ENCODE data around the gene RASSF3. TPM values are rescaled to one million over a fixed set of nuclear protein-coding genes. Genes with fewer than 3 reads are reported as not detected.

The RASSF3 gene
- total RNA-seq, 1 donor from 2014 or later = 37.1 TPM

GRCh38 chr12:64694130-64695040, 84.1 kb downstream of the RASSF3 start:
- H3K27me3 Mint-ChIP-seq (ENCODE audit: insufficient read depth) = no peaks in the 10 kb centered on the region
- no peak overlapping the region for H3K27ac Mint-ChIP-seq
- peaks cover 38% of the 10 kb centered on the region for H3K36me3 Mint-ChIP-seq (ENCODE audit: low read depth)
- intact Hi-C loops (cut with micrococcal nuclease) = no loop called here
- H3K4me3 Mint-ChIP-seq = no peak overlapping the region
- H3K4me1 Mint-ChIP-seq (ENCODE audit: low read depth) = peaks cover 58% of the 10 kb centered on the region
- no peaks in the 10 kb centered on the region for H3K9me3 Mint-ChIP-seq
- DNase-seq (ENCODE audit: low spot score) = no peak

GRCh38 chr12:64695550-64695949, 85.3 kb downstream of the RASSF3 start:
- peak overlapping the region; percentile 26 for H3K27ac Mint-ChIP-seq
- no peak overlapping the region for H3K4me3 Mint-ChIP-seq
- no peak for DNase-seq (ENCODE audit: low spot score)
- intact Hi-C loops (cut with micrococcal nuclease) = no loop called here
- H3K27me3 Mint-ChIP-seq (ENCODE audit: insufficient read depth) = no peaks in the 10 kb centered on the region
- peaks cover 41% of the 10 kb centered on the region for H3K36me3 Mint-ChIP-seq (ENCODE audit: low read depth)
- H3K9me3 Mint-ChIP-seq = no peaks in the 10 kb centered on the region
- H3K4me1 Mint-ChIP-seq (ENCODE audit: low read depth) = peaks cover 67% of the 10 kb centered on the region

GRCh38 chr12:64696080-64696741, 85.9 kb downstream of the RASSF3 start:
- intact Hi-C loops (cut with micrococcal nuclease) = loop anchor here (2.0 kb wide), 1 partner anchor 15 kb away; no protein-coding TSS in a partner anchor
- Mint-ChIP-seq H3K4me3 (no peak overlapping the region), H3K9me3 (no peaks in the 10 kb centered on the region), H3K4me1 (ENCODE audit: low read depth) (peaks cover 73% of the 10 kb centered on the region), H3K27me3 (ENCODE audit: insufficient read depth) (no peaks in the 10 kb centered on the region), H3K27ac (no peak overlapping the region), H3K36me3 (ENCODE audit: low read depth) (peaks cover 42% of the 10 kb centered on the region)
- DNase-seq (ENCODE audit: low spot score) = no peak

- no peaks in the 10 kb centered on the region for H3K9me3 Mint-ChIP-seq
- no peaks in the 10 kb centered on the region for H3K27me3 Mint-ChIP-seq (ENCODE audit: insufficient read depth)
- intact Hi-C loops (cut with micrococcal nuclease) = no loop called here
- no peak overlapping the region for H3K4me3 Mint-ChIP-seq
- H3K27ac Mint-ChIP-seq = peak overlapping the region; percentile 4
- H3K36me3 Mint-ChIP-seq (ENCODE audit: low read depth) = peaks cover 24% of the 10 kb centered on the region
- DNase-seq (ENCODE audit: low spot score) = no peak
- H3K4me1 Mint-ChIP-seq (ENCODE audit: low read depth) = peaks cover 52% of the 10 kb centered on the region
Measured at GRCh38 chr12:64699504-64700115, 89.3 kb downstream of the RASSF3 start.

GRCh38 chr12:64700532-64700931, 90.2 kb downstream of the RASSF3 start:
- Mint-ChIP-seq H3K9me3 (no peaks in the 10 kb centered on the region), H3K27ac (peak overlapping the region; percentile 64), H3K4me3 (peak overlapping the region; percentile 27), H3K27me3 (ENCODE audit: insufficient read depth) (no peaks in the 10 kb centered on the region), H3K4me1 (ENCODE audit: low read depth) (peaks cover 43% of the 10 kb centered on the region), H3K36me3 (ENCODE audit: low read depth) (peaks cover 16% of the 10 kb centered on the region)
- intact Hi-C loops (cut with micrococcal nuclease) = no loop called here
- no peak for DNase-seq (ENCODE audit: low spot score)

- Mint-ChIP-seq H3K36me3 (ENCODE audit: low read depth) (peaks cover 16% of the 10 kb centered on the region), H3K27me3 (ENCODE audit: insufficient read depth) (no peaks in the 10 kb centered on the region), H3K9me3 (no peaks in the 10 kb centered on the region), H3K4me3 (peak overlapping the region; percentile 19), H3K27ac (peak overlapping the region; percentile 64), H3K4me1 (ENCODE audit: low read depth) (peaks cover 35% of the 10 kb centered on the region)
- intact Hi-C loops (cut with micrococcal nuclease) = no loop called here
- DNase-seq (ENCODE audit: low spot score) = no peak
Measured at GRCh38 chr12:64701283-64701682, 91.0 kb downstream of the RASSF3 start.

GRCh38 chr12:64706306-64706705, 96.0 kb downstream of the RASSF3 start:
- H3K4me1 Mint-ChIP-seq (ENCODE audit: low read depth) = peaks cover 3% of the 10 kb centered on the region
- H3K36me3 Mint-ChIP-seq (ENCODE audit: low read depth) = peaks cover 9% of the 10 kb centered on the region
- DNase-seq (ENCODE audit: low spot score) = no peak
- no peak overlapping the region for H3K4me3 Mint-ChIP-seq
- intact Hi-C loops (cut with micrococcal nuclease) = no loop called here
- no peak overlapping the region for H3K27ac Mint-ChIP-seq
- H3K27me3 Mint-ChIP-seq (ENCODE audit: insufficient read depth) = no peaks in the 10 kb centered on the region
- H3K9me3 Mint-ChIP-seq = no peaks in the 10 kb centered on the region

GRCh38 chr12:64706857-64707256, 96.6 kb downstream of the RASSF3 start:
- no peak for DNase-seq (ENCODE audit: low spot score)
- H3K27ac Mint-ChIP-seq = no peak overlapping the region
- no peaks in the 10 kb centered on the region for H3K9me3 Mint-ChIP-seq
- H3K27me3 Mint-ChIP-seq (ENCODE audit: insufficient read depth) = no peaks in the 10 kb centered on the region
- H3K4me3 Mint-ChIP-seq = no peak overlapping the region
- peaks cover 11% of the 10 kb centered on the region for H3K36me3 Mint-ChIP-seq (ENCODE audit: low read depth)
- intact Hi-C loops (cut with micrococcal nuclease) = no loop called here
- no peaks in the 10 kb centered on the region for H3K4me1 Mint-ChIP-seq (ENCODE audit: low read depth)

- no peak overlapping the region for H3K27ac Mint-ChIP-seq
- H3K4me1 Mint-ChIP-seq (ENCODE audit: low read depth) = no peaks in the 10 kb centered on the region
- H3K36me3 Mint-ChIP-seq (ENCODE audit: low read depth) = peaks cover 8% of the 10 kb centered on the region
- no peaks in the 10 kb centered on the region for H3K27me3 Mint-ChIP-seq (ENCODE audit: insufficient read depth)
- DNase-seq (ENCODE audit: low spot score) = no peak
- intact Hi-C loops (cut with micrococcal nuclease) = no loop called here
- no peaks in the 10 kb centered on the region for H3K9me3 Mint-ChIP-seq
- no peak overlapping the region for H3K4me3 Mint-ChIP-seq
Measured at GRCh38 chr12:64707362-64707761, 97.1 kb downstream of the RASSF3 start.

- H3K4me3 Mint-ChIP-seq = no peak overlapping the region
- H3K27me3 Mint-ChIP-seq (ENCODE audit: insufficient read depth) = no peaks in the 10 kb centered on the region
- intact Hi-C loops (cut with micrococcal nuclease) = no loop called here
- H3K4me1 Mint-ChIP-seq (ENCODE audit: low read depth) = no peaks in the 10 kb centered on the region
- DNase-seq (ENCODE audit: low spot score) = no peak
- peaks cover 8% of the 10 kb centered on the region for H3K36me3 Mint-ChIP-seq (ENCODE audit: low read depth)
- H3K27ac Mint-ChIP-seq = no peak overlapping the region
- no peaks in the 10 kb centered on the region for H3K9me3 Mint-ChIP-seq
Measured at GRCh38 chr12:64707926-64708325, 97.6 kb downstream of the RASSF3 start.

GRCh38 chr12:64709429-64709828, 99.1 kb downstream of the RASSF3 start:
- no peak overlapping the region for H3K4me3 Mint-ChIP-seq
- peaks cover 14% of the 10 kb centered on the region for H3K4me1 Mint-ChIP-seq (ENCODE audit: low read depth)
- H3K27me3 Mint-ChIP-seq (ENCODE audit: insufficient read depth) = no peaks in the 10 kb centered on the region
- H3K36me3 Mint-ChIP-seq (ENCODE audit: low read depth) = peaks cover 12% of the 10 kb centered on the region
- no peak for DNase-seq (ENCODE audit: low spot score)
- intact Hi-C loops (cut with micrococcal nuclease) = no loop called here
- no peak overlapping the region for H3K27ac Mint-ChIP-seq
- H3K9me3 Mint-ChIP-seq = no peaks in the 10 kb centered on the region

- Mint-ChIP-seq H3K9me3 (no peaks in the 10 kb centered on the region), H3K36me3 (ENCODE audit: low read depth) (peaks cover 32% of the 10 kb centered on the region), H3K27me3 (ENCODE audit: insufficient read depth) (no peaks in the 10 kb centered on the region), H3K4me3 (no peak overlapping the region), H3K4me1 (ENCODE audit: low read depth) (peaks cover 35% of the 10 kb centered on the region), H3K27ac (no peak overlapping the region)
- no peak for DNase-seq (ENCODE audit: low spot score)
- intact Hi-C loops (cut with micrococcal nuclease) = no loop called here
Measured at GRCh38 chr12:64713376-64713775, 103.1 kb downstream of the RASSF3 start.

GRCh38 chr12:64714551-64714968, 104.3 kb downstream of the RASSF3 start:
- intact Hi-C loops (cut with micrococcal nuclease) = no loop called here
- Mint-ChIP-seq H3K36me3 (ENCODE audit: low read depth) (peaks cover 32% of the 10 kb centered on the region), H3K4me1 (ENCODE audit: low read depth) (peaks cover 35% of the 10 kb centered on the region), H3K27ac (no peak overlapping the region), H3K27me3 (ENCODE audit: insufficient read depth) (no peaks in the 10 kb centered on the region), H3K9me3 (no peaks in the 10 kb centered on the region), H3K4me3 (no peak overlapping the region)
- DNase-seq (ENCODE audit: low spot score) = no peak
